ENCODE results near the gene SORBS1. TPM values are rescaled to one million over a fixed set of nuclear protein-coding genes. Genes with fewer than 3 reads are reported as not detected.

The SORBS1 gene
- total and polyA plus RNA-seq, 3 donors from 2014 or later = 34.4 to 46.6 (median 38.8) TPM

GRCh38 chr10:95404864-95405263 is 156.3 kb downstream of the SORBS1 start:
- Histone ChIP-seq H3K27ac (no peak overlapping the region), H3K36me3 (ENCODE audit: low read depth, missing control alignments) (no peaks in the 10 kb centered on the region), H3K4me1 (peaks cover 9% of the 10 kb centered on the region), H3K27me3 (no peaks in the 10 kb centered on the region), H3K9me3 (no peaks in the 10 kb centered on the region), H3K4me3 (no peak overlapping the region)
- no peak for DNase-seq
- intact Hi-C loops (cut with DNase I; ENCODE audit: low total_unique reads) = no loop called here
- TF ChIP-seq CTCF (IDR thresholded peaks at IDR 0.05) (no peak), POLR2A (IDR thresholded peaks at IDR 0.05) (no peak)
- 90 to 100% methylated on average over 1 of the region's 1 CpG for WGBS, 2 donors

- Histone ChIP-seq H3K36me3 (ENCODE audit: low read depth, missing control alignments) (no peaks in the 10 kb centered on the region), H3K27ac (no peak overlapping the region), H3K4me1 (peaks cover 9% of the 10 kb centered on the region), H3K9me3 (no peaks in the 10 kb centered on the region), H3K27me3 (no peaks in the 10 kb centered on the region), H3K4me3 (no peak overlapping the region)
- WGBS, 2 donors = 82 to 87% methylated on average over 7 of the region's 7 CpGs
- DNase-seq = no peak
- intact Hi-C loops (cut with DNase I; ENCODE audit: low total_unique reads) = no loop called here
- TF ChIP-seq POLR2A (IDR thresholded peaks at IDR 0.05) (no peak), CTCF (IDR thresholded peaks at IDR 0.05) (no peak)
These were observed 156.7 kb downstream of the SORBS1 start for GRCh38 chr10:95404462-95404858.

GRCh38 chr10:95403700-95404461 is 157.3 kb downstream of the SORBS1 start:
- 78 to 83% methylated on average over 8 of the region's 8 CpGs for WGBS, 2 donors
- H3K27me3 ChIP-seq = no peaks in the 10 kb centered on the region
- no peak overlapping the region for H3K4me3 ChIP-seq
- H3K4me1 ChIP-seq = peaks cover 9% of the 10 kb centered on the region
- no peak for DNase-seq
- no peak overlapping the region for H3K27ac ChIP-seq
- TF ChIP-seq POLR2A (IDR thresholded peaks at IDR 0.05) = no peak
- no peak for TF ChIP-seq CTCF (IDR thresholded peaks at IDR 0.05)
- H3K36me3 ChIP-seq (ENCODE audit: low read depth, missing control alignments) = no peaks in the 10 kb centered on the region
- intact Hi-C loops (cut with DNase I; ENCODE audit: low total_unique reads) = no loop called here
- no peaks in the 10 kb centered on the region for H3K9me3 ChIP-seq

GRCh38 chr10:95401704-95402469 is 159.3 kb downstream of the SORBS1 start:
- Histone ChIP-seq H3K4me1 (peaks cover 7% of the 10 kb centered on the region), H3K4me3 (no peak overlapping the region), H3K27ac (no peak overlapping the region), H3K27me3 (no peaks in the 10 kb centered on the region), H3K36me3 (ENCODE audit: low read depth, missing control alignments) (no peaks in the 10 kb centered on the region), H3K9me3 (no peaks in the 10 kb centered on the region)
- TF ChIP-seq CTCF (IDR thresholded peaks at IDR 0.05) = no peak
- TF ChIP-seq POLR2A (IDR thresholded peaks at IDR 0.05) = no peak
- intact Hi-C loops (cut with DNase I; ENCODE audit: low total_unique reads) = no loop called here
- WGBS, 2 donors = 64 to 100% methylated on average over 1 of the region's 1 CpG
- no peak for DNase-seq

All from testis (tissue), 3 donors.